GM19239 (cell line): ENCODE data around the gene BRIP1.
"Not testable (repeated sequence)": the region's sequence is repeated elsewhere in the genome, so short reads cannot be mapped to it uniquely, and the experiment has no call there.

ENCODE experiments used
- DNase-seq: peaks from one replicate; pipeline ENCODE4 v3.0.0; 2011; ENCODE audit warnings: low spot score; ENCODE audit not compliant: insufficient read length
- FAIRE-seq: peaks from 2 replicates; lab custom pipeline; 2011; peaks lifted over from hg19 to GRCh38; lab: Jason Lieb, UNC

The BRIP1 gene

GRCh38 chr17:61868074-61868473, 4.7 kb upstream of the BRIP1 start:
- FAIRE-seq (no peak), DNase-seq (no peak)

GRCh38 chr17:61867033-61867432, 3.7 kb upstream of the BRIP1 start:
- no peak for DNase-seq
- FAIRE-seq = no peak

- DNase-seq (no peak), FAIRE-seq (no peak)
Observed at GRCh38 chr17:61863801-61864126, 436 bp upstream of the BRIP1 start.

DNA sequence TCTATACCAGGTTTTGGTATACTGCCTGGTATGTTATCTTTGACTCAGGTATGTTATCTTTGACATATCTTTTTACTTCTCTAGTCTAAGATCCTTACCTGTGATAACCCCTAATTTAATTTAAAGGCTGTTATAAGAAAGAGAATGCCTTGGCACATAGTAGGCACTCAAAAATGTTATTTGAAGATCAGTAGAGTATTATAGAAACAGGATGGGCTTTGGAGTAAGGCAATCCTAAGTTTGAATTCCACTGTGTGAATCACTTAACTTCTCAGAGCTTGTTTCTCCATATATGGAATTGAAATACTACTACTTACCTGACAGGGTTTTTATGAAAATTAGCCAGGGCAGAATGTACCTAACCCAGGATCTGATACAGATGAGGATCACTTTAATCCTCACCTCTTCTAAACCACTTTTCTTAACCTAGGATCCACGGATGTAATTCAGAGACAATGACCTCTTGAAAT, 1.2 kb downstream of the BRIP1 start:
- DNase-seq (no peak), FAIRE-seq (no peak)

DNA sequence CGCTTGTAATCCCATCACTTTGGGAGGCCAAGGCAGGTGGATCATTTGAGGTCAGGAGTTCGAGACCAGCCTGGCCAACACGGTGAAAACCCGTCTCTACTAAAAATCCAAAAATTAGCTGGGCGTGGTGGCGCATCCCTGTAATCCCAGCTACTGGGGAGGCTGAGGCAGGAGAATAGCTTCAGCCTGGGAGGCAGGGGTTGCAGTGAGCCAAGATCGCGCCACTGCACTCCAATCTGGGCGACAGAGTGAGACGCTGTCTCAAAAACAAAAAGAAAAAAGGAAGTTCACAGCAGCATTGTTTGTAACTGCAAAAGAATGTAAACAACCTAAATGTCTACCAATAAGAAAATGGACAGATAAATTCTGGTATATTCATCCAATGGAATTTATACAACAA, 2.9 kb downstream of the BRIP1 start:
- DNase-seq, FAIRE-seq: not testable (repeated sequence)

DNA sequence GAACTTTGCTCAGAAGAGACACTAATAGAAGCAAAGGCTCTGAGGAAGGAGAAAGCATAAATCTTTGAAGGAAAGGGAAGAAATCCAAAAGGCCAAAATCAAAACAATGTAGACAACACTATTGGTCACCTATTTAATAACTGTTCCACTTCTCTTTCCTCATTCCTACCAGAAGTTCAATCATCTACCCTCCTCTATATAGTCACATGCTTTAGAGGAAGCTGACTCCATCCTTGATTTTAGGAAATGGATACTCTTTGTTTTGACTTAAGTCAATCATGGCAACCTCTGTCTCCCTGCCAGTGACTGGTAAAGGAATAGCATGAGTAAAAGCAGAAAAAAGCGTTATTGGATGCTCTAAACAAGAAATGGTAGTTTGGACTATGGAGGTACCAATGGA, 7.3 kb downstream of the BRIP1 start:
- no peak for FAIRE-seq
- no peak for DNase-seq

DNA sequence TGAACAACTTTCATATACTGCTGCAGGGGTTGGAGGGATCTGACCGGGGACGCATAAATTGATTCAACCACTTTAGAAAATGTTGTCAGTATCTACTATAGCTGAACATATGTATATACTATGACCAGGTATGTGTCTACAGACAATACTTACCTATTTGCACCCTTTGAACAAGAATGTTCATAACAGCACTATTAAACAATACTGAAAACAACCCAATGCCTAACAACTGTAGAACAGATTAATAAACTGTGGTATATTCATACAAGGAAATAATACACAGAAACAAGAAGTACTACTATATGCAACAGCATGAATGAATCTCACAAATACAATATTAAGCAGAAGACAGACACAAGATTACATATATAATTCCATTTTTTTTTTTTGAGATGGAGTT, 10.5 kb downstream of the BRIP1 start:
- no peak for DNase-seq
- no peak for FAIRE-seq

DNA sequence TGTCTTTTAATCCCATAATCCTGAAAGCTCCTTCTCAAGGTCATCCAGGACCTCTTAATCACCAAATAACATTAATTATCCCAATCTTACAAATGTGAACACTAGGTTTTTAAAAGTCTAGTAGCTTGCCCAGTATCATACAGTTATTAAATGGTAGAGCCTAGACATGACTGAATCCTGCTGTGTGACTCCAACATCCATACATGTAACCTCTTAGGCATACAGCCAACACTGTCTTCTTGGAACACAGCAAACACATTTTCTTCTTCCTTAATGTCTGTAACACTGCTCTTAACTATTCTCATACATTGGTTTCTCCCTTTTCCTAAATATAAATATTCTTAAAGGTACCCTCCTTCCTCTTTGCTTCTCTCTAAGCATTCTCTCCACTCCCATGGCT, 13.7 kb downstream of the BRIP1 start:
- FAIRE-seq = no peak
- no peak for DNase-seq

GRCh38 chr17:61848896-61849295, 14.4 kb downstream of the BRIP1 start:
- no peak for DNase-seq
- no peak for FAIRE-seq

GRCh38 chr17:61848247-61848646, 15.1 kb downstream of the BRIP1 start:
- no peak for FAIRE-seq
- no peak for DNase-seq

DNA sequence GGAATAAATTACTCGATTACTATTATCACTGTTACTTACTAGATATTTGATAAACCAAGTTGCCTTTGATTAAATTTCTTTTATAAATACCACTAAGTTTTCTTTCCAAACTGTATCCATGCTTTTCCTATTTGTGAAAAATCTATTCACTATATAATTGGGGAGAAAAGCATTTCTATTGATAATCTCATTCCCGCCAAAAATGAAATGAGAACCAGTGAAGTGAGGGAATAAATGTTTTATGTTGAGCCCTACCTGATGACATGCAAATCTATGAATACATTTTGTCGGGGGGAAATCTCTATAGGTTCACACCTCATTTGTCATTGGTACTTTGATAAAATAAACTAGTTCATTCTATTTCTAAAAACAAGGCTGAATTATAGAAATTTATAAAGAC, 15.7 kb downstream of the BRIP1 start:
- DNase-seq (no peak), FAIRE-seq (no peak)

DNA sequence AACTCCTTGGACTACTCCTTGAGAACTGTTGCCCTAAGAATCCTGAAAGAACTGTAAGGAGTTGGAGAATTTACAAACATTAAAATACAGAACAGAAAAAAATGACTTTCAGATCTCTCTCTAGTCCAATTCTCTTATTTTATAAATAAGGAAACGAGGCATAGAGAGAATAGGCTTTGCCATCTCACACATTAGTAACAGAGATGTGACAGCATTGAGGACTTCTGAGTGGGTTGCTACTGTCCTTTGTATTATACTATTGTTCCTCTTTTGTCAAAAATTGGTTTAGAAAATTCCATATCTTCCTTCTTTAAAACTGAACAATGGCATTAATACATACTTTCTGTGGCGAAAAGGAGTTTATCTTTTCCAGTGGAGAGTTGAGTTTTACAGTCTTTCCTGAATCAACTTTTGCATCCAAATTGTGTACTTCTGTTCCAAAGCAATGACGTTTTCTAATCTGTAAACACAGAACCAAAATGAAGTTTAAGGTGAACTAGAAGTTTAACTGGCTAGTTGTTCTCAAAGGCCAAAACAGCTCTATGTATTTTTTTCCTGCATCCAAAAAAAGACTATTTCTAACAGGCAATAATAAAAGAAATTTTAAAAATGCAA, 16.5 kb downstream of the BRIP1 start:
- no peak for FAIRE-seq
- no peak for DNase-seq

DNA sequence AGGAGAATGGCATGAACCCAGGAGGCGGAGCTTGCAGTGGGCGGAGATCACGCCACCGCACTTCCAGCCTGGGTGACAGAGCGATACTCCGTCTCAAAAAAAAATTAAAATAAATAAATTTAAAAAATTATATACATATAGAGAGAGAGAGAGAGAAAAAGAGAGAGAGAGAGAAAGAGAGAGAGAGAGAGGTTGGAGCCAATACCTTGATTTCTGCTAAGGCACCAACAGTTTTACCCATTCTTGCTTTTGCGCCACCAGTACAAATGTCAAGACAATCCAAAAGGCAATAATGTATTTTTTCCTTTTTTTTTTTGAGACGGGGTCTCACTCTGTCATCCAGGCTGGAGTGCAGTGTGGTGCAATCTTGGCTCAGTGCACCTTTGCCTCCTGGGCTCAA, 17.2 kb downstream of the BRIP1 start:
- FAIRE-seq = no peak

DNA sequence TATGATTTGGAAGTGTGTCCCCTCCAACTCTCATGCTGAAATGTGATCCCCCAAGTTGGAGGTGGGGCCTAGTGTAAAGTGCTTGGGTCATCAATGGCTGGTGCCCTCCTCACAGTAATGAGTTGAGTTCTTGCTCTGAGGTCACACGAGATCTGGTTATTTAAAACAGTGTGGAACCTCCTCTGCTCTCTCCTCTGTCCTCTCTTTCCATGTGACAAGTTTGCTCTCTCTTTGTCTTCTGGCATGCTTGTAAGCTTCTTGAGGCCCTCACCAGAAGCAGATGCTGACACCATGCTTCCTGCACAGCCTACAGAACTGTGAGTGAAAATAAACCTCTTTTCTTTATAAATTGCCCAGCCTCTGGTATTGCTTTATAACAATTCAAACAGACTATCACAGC, 19.9 kb downstream of the BRIP1 start:
- DNase-seq (no peak), FAIRE-seq (no peak)

More for the DNA sequence above, 17.2 kb downstream of the BRIP1 start:
- DNase-seq = no peak

DNA sequence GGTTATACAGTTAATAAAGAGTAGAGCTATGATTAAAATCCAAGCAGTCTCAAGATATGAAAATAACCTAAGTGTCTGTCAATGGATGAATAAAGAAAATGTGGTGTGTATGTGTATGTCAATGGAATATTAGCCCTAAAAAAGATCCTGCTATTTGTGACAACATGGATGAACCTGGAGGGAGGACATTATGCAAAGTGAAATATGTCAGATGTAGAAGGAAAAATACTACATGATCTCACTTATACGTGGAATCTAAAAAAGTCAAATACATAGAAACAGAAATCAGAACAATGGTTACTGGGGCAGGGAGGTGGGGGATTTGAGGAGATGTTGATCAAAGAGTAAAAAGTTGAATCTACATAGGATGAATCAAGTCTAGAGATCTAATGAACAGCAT, 20.4 kb downstream of the BRIP1 start:
- DNase-seq (no peak), FAIRE-seq (no peak)

- FAIRE-seq (no peak), DNase-seq (no peak)
Observed at GRCh38 chr17:61839300-61839786, 24.0 kb downstream of the BRIP1 start.

DNA sequence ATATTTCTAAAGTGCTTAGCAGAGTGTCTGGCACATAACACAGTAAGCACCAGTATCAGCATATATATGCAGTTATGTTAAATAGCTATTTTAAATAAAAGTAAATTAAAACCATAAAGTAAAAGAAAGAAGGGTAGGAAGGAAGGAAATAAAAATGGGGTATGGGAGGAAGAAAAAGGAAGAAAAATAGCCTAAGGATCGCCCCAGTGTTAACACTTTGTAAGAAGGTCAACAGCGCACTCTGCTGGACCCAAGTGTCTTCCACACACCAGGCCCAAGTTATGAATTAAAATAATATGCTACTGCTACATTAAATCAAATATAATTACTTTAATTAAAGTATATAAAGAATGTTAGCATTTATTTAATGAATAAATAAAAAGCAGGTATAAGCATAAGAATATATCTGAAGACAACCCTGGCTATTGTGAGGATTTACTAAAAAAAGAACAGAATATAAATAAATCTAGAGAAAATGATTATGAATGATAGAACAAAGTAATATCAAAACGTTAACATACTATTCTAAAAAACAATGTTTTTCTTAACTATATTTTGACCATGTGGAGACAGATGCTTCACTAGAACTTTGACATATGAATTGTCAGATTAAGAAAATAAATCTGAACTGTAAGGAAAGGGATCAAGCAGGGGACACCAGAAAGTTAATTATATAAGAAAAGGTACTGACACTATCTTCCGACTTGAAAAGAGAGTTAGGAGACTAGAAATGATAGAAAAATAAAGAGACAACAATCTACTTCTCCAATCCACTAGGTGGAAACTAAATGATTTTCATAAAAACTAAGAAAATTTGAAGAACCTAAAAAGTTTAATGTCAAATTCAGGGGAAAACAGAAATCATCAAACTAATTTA, 25.9 kb downstream of the BRIP1 start:
- FAIRE-seq (no peak), DNase-seq (no peak)

GRCh38 chr17:61836266-61837174, 26.8 kb downstream of the BRIP1 start:
- DNase-seq = no peak
- no peak for FAIRE-seq

- no peak for FAIRE-seq
Observed at GRCh38 chr17:61835606-61836005, 27.7 kb downstream of the BRIP1 start.

GRCh38 chr17:61834610-61835009, 28.7 kb downstream of the BRIP1 start:
- FAIRE-seq (no peak), DNase-seq (no peak)

More at GRCh38 chr17:61835606-61836005, 27.7 kb downstream of the BRIP1 start:
- no peak for DNase-seq
